ENCODE measurements around the gene SDCCAG8.
"Not testable (repeated sequence)": the region's sequence is repeated elsewhere in the genome, so short reads cannot be mapped to it uniquely, and the experiment has no call there.

SDCCAG8 gene

GRCh38 chr1:243255791-243256512 is at the start of gene SDCCAG8:
SDCCAG8 (plus strand) TSS chr1:243256041; CDS start chr1:243256174, 133 bp downstream.
- DNase-seq (ENCODE audit: low read depth in 2 of 2, low spot score in 1 of 2) = peak; percentile 84 to 90

DNA sequence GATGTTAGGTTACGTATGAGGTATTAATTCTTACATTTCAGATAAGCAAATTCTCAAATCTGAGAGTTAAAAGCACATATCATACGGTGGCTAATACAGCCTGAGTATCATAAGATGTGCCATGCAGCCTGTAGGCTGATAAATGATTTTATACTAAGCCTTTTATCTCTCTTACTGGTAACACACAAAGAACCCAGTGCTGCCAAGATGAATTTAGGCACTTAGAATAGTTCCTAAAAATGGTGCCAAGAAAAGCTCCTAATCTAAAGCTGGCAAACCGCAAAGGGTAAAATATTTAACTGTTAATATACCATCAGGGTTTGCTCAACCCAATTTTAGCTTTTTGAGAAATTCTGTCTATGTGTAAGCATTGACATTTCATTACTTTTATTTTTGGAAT is 43.9 kb upstream of the SDCCAG8 start:
- not testable (repeated sequence) for DNase-seq (ENCODE audit: low read depth in 2 of 2, low spot score in 1 of 2)

GRCh38 chr1:243213045-243213787 is 42.6 kb upstream of the SDCCAG8 start:
- DNase-seq (ENCODE audit: low read depth in 2 of 2, low spot score in 1 of 2) = no peak

DNA sequence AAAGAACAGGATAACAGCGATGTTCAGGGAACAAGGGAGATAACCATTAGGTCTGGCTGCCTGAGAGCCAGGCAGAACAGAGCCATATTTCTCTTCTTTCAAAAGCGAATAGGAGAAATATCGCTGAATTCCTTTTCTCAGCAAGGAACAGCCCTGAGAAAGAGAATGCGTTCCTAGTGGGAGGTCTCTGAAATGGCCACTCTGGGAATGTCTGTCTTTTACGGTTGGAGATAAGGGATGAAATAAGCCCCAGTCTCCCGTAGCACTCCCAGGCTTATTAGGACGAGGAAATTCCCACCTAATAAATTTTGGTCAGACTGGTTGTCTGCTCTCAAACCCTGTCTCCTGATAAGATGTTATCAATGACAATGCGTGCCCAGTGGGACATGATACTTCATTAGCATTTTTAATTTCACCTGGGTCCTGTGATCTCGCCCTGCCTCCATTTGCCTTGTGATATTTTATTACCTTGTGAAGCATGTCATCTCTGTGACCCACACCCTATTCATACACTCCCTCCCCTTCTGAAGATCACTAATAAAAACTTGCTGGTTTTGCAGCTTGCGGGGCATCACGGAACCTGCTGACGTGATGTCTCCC is 40.5 kb upstream of the SDCCAG8 start:
- DNase-seq (ENCODE audit: low read depth in 2 of 2, low spot score in 1 of 2) = not testable (repeated sequence)

DNA sequence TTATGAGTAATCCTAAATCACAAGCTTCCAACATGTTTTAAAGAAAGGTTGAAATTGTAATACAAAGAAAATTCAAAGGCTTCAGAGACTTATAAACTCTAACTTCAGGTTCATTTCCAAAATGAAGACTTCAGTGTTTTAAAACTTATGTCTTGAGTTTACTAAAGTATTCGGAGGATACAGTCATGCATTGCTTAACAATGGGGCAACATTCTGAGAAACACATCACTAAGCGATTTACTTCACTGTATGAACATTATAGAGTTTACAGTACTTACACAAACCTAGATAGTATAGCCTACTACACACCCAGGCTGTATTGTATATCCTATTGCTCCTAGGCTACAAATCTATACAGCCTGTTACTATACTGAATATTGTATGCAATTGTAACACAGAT is 39.1 kb upstream of the SDCCAG8 start:
- DNase-seq (ENCODE audit: low read depth in 2 of 2, low spot score in 1 of 2) = no peak

DNA sequence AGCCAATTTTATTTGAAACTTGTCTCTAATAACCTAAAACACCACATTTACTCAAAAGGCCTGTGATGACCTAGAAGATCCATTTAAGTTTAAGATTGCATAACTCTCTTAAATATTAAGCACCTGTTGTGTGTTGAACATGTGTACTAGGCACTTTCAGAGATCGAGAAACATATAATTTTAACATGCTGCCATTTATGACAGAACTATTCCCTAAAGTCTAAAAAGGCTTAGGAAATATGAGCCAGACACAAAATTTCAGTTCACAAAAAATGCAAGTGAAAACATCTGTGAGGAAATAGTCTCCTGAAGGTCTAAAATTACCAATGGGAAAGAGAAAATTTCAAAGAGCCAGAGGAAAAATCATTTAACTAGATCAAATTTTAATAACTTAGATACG is 38.5 kb upstream of the SDCCAG8 start:
- no peak for DNase-seq (ENCODE audit: low read depth in 2 of 2, low spot score in 1 of 2)

GRCh38 chr1:243218059-243218458 is 37.8 kb upstream of the SDCCAG8 start:
- DNase-seq (ENCODE audit: low read depth in 2 of 2, low spot score in 1 of 2) = no peak

DNA sequence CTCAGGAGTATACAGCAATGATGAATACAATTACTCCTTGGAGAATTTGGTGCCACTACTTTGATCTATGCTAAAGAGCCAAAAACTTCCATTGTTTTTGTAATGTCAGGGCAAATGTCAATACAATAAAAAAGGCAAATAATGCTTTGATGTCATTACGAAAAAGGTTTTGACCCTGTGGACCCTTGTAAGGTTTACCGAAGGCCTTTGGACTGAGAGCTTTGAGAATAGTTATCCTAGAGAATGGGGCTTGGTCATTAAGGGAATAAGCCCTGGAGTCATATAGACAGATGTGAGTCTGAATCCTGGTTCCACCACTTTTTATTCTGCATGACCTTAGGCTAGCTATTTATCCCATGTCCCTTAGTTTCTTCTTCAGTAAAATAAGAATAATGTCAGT is 28.2 kb upstream of the SDCCAG8 start:
- DNase-seq (ENCODE audit: low read depth in 2 of 2, low spot score in 1 of 2) = no peak

DNA sequence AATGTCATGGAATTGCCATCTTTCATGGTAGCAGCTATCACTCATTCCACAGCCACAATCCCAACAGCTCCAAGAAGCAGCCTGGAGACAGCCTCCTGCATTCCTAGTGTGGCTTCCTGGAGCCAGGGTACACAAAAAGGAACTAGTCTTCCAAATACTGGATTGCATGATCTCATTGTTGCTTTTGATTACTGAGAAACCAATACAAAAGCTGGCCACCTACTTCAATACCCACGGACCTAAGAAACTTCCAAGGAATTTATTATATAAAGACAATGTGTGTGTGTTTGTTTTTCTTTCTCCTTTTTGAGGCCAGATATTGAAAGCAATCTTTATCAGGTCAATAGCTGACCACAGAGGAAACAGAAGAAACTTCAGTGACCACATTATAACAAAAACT is 26.3 kb upstream of the SDCCAG8 start:
- no peak for DNase-seq (ENCODE audit: low read depth in 2 of 2, low spot score in 1 of 2)

DNA sequence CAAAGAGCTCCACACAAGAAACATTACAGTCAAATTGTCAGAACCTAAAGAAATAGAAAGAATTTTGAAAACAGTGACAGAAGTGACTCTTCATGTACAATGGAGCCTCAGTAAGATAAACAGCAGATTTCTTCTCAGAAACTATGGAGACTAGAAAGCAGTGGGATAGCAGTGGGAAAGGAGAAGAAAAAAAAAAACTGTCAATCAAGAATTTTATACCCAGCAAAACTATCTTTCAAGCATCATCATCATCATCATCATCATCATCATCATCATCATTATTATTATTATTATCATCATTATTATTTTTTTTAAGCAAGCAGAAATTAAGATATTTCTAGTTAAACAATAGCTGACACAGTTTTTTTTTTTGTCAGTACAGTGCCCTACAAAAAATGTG is 24.9 kb upstream of the SDCCAG8 start:
- DNase-seq (ENCODE audit: low read depth in 2 of 2, low spot score in 1 of 2) = no peak

DNA sequence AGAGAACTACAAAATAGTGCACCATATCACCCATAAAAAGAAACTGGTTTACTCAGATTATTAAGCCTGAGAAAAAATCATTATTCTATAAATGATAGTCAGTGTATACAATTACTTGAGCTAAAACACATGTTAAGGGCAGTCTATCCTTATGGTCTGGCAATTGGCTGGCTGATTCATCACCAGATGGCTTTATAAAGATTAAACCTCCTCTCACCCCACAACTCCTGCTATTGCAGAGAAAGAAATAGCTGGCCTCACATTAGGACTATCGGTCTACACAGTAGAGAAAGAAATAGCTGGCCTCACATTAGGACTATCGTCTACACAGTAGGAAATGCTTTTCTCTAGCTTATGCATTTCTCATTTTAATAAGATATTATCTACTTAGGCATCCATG is 21.9 kb upstream of the SDCCAG8 start:
- DNase-seq (ENCODE audit: low read depth in 2 of 2, low spot score in 1 of 2) = no peak

- DNase-seq (ENCODE audit: low read depth in 2 of 2, low spot score in 1 of 2) = no peak
Measured at GRCh38 chr1:243234978-243235647, 20.7 kb upstream of the SDCCAG8 start.

GRCh38 chr1:243236604-243237252 is 19.1 kb upstream of the SDCCAG8 start:
- no peak for DNase-seq (ENCODE audit: low read depth in 2 of 2, low spot score in 1 of 2)

DNA sequence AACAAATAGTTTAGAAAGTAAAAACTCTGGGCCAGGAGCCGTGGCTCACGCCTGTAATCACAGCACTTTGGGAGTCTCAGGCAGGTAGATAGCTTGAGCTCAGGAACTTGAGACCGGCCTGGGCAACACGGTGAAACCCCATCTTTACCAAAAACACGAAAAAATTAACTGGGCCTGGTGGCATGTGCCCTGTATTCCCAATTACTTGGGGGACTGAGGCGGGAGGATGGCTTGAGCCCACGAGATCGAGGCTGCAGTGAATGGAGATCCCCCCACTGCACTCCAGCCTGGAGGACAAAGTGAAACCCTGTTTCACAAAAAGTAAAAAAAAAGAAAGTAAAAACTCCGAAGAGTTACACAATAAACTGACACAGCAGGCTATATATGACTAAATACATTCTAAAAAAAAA is 11.4 kb upstream of the SDCCAG8 start:
- no peak for DNase-seq (ENCODE audit: low read depth in 2 of 2, low spot score in 1 of 2)

- no peak for DNase-seq (ENCODE audit: low read depth in 2 of 2, low spot score in 1 of 2)
Measured at GRCh38 chr1:243246916-243247315, 8.9 kb upstream of the SDCCAG8 start.

DNA sequence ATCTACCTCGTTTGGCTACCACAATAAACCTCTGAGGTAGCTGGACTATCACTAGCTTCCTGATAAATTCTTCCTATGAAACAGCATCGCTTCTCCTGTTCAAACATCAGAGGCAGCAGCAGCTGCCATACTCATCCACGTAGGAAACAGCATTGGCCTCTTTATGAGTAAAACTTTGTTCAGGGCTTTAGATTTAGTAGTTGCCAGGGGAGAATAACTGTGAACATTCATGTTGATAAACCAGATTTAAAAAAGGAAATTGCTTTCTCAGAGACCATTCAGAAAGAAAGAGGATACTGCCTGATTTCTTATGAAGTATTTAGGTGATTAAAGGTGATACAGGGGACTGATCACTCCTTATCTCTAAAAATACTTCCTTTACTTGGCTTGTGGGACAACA is 7.9 kb upstream of the SDCCAG8 start:
- no peak for DNase-seq (ENCODE audit: low read depth in 2 of 2, low spot score in 1 of 2)

GRCh38 chr1:243249214-243249613 is 6.6 kb upstream of the SDCCAG8 start:
- no peak for DNase-seq (ENCODE audit: low read depth in 2 of 2, low spot score in 1 of 2)

GRCh38 chr1:243250102-243250501 is 5.7 kb upstream of the SDCCAG8 start:
- no peak for DNase-seq (ENCODE audit: low read depth in 2 of 2, low spot score in 1 of 2)

DNA sequence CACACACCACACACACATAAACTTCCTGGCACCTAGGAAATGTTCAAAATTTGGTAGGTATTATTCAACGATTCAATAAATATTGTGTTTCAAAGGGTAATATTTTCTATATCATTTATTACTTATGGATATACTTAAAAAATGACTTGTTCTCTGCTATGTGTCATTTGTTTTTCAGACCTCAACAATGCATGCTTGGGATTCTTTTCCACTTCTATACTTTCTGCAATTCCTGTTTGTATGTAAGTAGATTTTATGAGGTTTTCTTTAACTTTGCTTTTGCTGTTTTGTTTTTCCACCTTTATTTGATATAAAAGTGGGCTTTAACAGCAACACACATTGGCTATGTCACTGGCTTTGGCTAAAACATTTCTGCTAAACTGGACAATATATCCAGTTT is 4.3 kb upstream of the SDCCAG8 start:
- no peak for DNase-seq (ENCODE audit: low read depth in 2 of 2, low spot score in 1 of 2)

- no peak for DNase-seq (ENCODE audit: low read depth in 2 of 2, low spot score in 1 of 2)
Measured at GRCh38 chr1:243253211-243253925, 2.5 kb upstream of the SDCCAG8 start.

- no peak for DNase-seq (ENCODE audit: low read depth in 2 of 2, low spot score in 1 of 2)
Measured at GRCh38 chr1:243253926-243254232, 2.0 kb upstream of the SDCCAG8 start.

All from stimulated activated CD8-positive, alpha-beta memory T cell treated with anti-CD3 and anti-CD28 coated beads, Interleukin-4, amount 100 ng/mL, for 4 hours (primary cell).